ENCODE measurements around the gene SEMA6D. TPM values are rescaled to one million over a fixed set of nuclear protein-coding genes. Genes with fewer than 3 reads are reported as not detected.

SEMA6D gene
- total RNA-seq, 1 donor from 2014 or later: 12.8 TPM

- H3K9me3 Mint-ChIP-seq (ENCODE audit: unreplicated experiment): no peaks in the 10 kb centered on the region
- H3K4me1 Mint-ChIP-seq (ENCODE audit: unreplicated experiment): peaks cover 7% of the 10 kb centered on the region
- H3K27ac Mint-ChIP-seq (ENCODE audit: unreplicated experiment): no peak overlapping the region
- H3K27me3 Mint-ChIP-seq (ENCODE audit: unreplicated experiment): no peaks in the 10 kb centered on the region
- no peak for TF ChIP-seq CTCF (IDR thresholded peaks at IDR 0.05; ENCODE audit: unreplicated experiment)
- DNase-seq (ENCODE audit: low spot score): no peak
- H3K4me3 Mint-ChIP-seq (ENCODE audit: unreplicated experiment): no peak overlapping the region
- H3K36me3 Mint-ChIP-seq (ENCODE audit: low read depth, unreplicated experiment): no peaks in the 10 kb centered on the region
Measured at GRCh38 chr15:47786371-47786770, 69.1 kb downstream of the SEMA6D start.

- no peak for TF ChIP-seq CTCF (IDR thresholded peaks at IDR 0.05; ENCODE audit: unreplicated experiment)
- Mint-ChIP-seq H3K36me3 (ENCODE audit: low read depth, unreplicated experiment) (no peaks in the 10 kb centered on the region), H3K27ac (ENCODE audit: unreplicated experiment) (no peak overlapping the region), H3K27me3 (ENCODE audit: unreplicated experiment) (no peaks in the 10 kb centered on the region), H3K9me3 (ENCODE audit: unreplicated experiment) (no peaks in the 10 kb centered on the region), H3K4me3 (ENCODE audit: unreplicated experiment) (no peak overlapping the region), H3K4me1 (ENCODE audit: unreplicated experiment) (peaks cover 7% of the 10 kb centered on the region)
- DNase-seq (ENCODE audit: low spot score): no peak
Measured at GRCh38 chr15:47787875-47788274, 70.6 kb downstream of the SEMA6D start.

GRCh38 chr15:47788685-47789084 is 71.4 kb downstream of the SEMA6D start:
- no peak for DNase-seq (ENCODE audit: low spot score)
- no peak for TF ChIP-seq CTCF (IDR thresholded peaks at IDR 0.05; ENCODE audit: unreplicated experiment)
- H3K9me3 Mint-ChIP-seq (ENCODE audit: unreplicated experiment): no peaks in the 10 kb centered on the region
- peaks cover 7% of the 10 kb centered on the region for H3K4me1 Mint-ChIP-seq (ENCODE audit: unreplicated experiment)
- no peaks in the 10 kb centered on the region for H3K27me3 Mint-ChIP-seq (ENCODE audit: unreplicated experiment)
- no peaks in the 10 kb centered on the region for H3K36me3 Mint-ChIP-seq (ENCODE audit: low read depth, unreplicated experiment)
- H3K27ac Mint-ChIP-seq (ENCODE audit: unreplicated experiment): no peak overlapping the region
- no peak overlapping the region for H3K4me3 Mint-ChIP-seq (ENCODE audit: unreplicated experiment)

DNA sequence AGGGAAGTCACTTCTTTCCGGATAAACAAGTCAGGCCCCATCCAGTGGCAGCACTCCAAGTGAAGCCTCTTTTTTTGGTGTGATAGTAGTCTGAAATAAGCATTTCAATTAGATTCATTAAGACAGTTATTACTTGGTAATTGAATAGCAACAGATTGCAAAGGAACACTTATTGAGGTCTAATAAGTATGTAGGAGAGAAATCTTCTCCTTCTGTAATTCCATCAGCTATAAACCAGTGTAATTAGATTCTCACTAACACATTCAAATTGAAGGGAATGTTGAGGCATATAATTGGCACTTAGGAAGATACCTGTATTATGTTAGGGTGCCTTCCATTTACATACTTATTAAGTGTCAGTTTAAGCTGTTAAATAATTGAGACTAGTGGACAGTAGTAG is 73.9 kb downstream of the SEMA6D start:
- no peaks in the 10 kb centered on the region for H3K27me3 Mint-ChIP-seq (ENCODE audit: unreplicated experiment)
- no peaks in the 10 kb centered on the region for H3K9me3 Mint-ChIP-seq (ENCODE audit: unreplicated experiment)
- no peak overlapping the region for H3K27ac Mint-ChIP-seq (ENCODE audit: unreplicated experiment)
- no peaks in the 10 kb centered on the region for H3K36me3 Mint-ChIP-seq (ENCODE audit: low read depth, unreplicated experiment)
- no peak for DNase-seq (ENCODE audit: low spot score)
- H3K4me3 Mint-ChIP-seq (ENCODE audit: unreplicated experiment): no peak overlapping the region
- H3K4me1 Mint-ChIP-seq (ENCODE audit: unreplicated experiment): peaks cover 12% of the 10 kb centered on the region
- no peak for TF ChIP-seq CTCF (IDR thresholded peaks at IDR 0.05; ENCODE audit: unreplicated experiment)

GRCh38 chr15:47792231-47792630 is 74.9 kb downstream of the SEMA6D start:
- Mint-ChIP-seq H3K27me3 (ENCODE audit: unreplicated experiment) (no peaks in the 10 kb centered on the region), H3K4me1 (ENCODE audit: unreplicated experiment) (peaks cover 13% of the 10 kb centered on the region), H3K27ac (ENCODE audit: unreplicated experiment) (no peak overlapping the region), H3K9me3 (ENCODE audit: unreplicated experiment) (no peaks in the 10 kb centered on the region), H3K4me3 (ENCODE audit: unreplicated experiment) (no peak overlapping the region), H3K36me3 (ENCODE audit: low read depth, unreplicated experiment) (no peaks in the 10 kb centered on the region)
- no peak for TF ChIP-seq CTCF (IDR thresholded peaks at IDR 0.05; ENCODE audit: unreplicated experiment)
- no peak for DNase-seq (ENCODE audit: low spot score)
